ENCODE results near the gene KPNA6.
"Not testable (repeated sequence)": the region's sequence is repeated elsewhere in the genome, so short reads cannot be mapped to it uniquely, and the experiment has no call there.

Gene KPNA6

DNA sequence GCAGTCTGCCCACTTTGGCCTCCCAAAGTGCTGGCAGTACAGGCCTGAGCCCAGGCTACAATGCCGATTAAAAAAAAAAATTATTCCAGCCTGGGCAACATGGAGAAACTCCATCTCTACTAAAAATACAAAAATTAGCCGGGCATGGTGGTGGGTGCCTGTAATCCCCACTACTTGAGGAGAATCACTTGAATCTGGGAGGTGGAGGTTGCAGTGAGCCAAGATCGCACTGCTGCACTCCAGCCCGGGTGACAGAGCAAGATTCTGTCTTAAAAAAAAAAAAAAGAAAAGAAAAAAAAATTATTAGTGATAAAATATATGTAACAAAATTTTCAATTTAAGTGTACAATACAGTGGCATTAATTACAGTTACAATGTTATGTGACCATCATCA is 35.4 kb downstream of the KPNA6 start:
- DNase-seq: not testable (repeated sequence)

DNA sequence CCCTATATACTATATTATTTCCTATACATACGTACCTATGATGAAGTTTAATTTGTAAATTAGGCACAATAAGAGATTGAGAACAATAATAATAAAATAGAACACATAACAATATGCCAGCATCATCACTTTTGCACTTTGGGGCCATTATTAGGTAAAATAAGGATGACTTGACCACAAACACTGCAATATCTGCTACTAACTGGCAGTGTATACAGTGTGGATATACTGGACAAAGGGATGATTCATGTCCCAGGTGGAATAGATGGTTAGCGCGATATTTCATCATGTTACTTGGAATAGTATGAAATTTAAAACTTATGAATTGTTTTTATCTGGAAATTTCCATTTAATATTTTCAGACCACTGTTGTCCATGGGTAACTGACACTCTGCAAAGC is 36.2 kb downstream of the KPNA6 start:
- DNase-seq: no peak

DNA sequence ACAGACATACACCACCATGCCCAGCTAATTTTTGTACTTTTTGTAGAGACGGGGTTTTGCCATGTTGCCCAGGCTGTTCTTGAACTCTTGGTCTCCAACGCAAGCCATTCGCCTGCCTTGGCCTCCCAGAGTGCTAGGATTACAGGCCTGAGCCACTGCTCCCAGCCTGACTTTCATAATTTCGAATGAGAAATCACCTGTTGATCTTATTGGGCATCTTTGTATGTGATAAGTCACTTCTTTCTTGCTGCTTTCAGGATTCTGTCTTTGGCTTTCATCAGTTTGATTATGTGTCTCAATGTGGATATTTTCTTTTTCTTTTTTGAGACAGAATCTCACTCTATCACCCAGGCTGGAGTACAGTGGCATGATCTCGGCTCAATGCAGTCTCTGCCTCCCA is 39.9 kb downstream of the KPNA6 start:
- not testable (repeated sequence) for DNase-seq

DNA sequence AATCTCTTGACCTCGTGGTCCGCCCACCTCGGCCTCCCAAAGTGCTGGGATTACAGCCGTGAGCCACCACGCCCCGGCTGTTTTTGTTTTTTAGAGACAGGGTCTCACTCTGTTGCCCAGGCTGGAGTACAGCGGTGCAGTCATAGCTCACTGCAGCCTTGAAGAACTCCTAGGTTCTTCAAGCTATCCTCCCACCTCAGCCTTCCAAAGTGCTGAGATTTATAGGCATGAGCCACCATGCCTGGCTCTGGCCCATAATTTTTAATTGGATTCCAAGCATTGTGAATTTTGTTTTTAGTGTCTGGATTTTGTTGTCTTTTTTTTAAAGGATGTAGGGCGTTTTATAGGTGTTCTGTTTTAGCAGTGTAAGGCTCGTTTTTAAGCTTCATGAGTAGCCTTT is 43.0 kb downstream of the KPNA6 start:
- DNase-seq: no peak

DNA sequence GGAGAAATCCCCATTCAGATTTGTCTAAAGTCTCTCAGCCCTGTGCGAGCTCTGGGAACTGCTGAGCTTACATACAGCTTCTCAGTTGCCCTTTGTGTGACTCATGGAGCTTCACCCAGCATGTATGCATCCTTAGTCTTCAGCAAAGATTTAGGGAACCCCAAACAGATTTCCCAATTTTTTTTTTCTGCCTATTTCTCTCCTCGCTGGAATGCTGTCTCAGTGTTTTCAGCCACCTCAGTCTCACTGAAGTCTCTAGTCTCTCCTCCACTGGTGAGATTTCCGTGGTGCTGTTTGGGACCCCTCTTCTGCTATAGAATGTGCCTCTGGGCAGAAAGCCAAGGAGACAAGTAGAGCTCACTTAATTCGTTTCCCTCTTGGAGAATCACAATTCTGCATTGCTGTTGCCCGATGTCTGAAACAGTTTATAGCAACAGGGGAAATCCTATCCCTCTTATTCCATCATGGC is 43.5 kb downstream of the KPNA6 start:
- peak; percentile 54 for DNase-seq

- no peak for DNase-seq
Observed at GRCh38 chr1:32159189-32159588, 51.3 kb downstream of the KPNA6 start.

- DNase-seq: no peak
Observed at GRCh38 chr1:32163405-32163804, 55.5 kb downstream of the KPNA6 start.

GRCh38 chr1:32165633-32166032 is 57.8 kb downstream of the KPNA6 start:
- DNase-seq: not testable (repeated sequence)

GRCh38 chr1:32170991-32171390 is 63.1 kb downstream of the KPNA6 start:
- no peak for DNase-seq

DNA sequence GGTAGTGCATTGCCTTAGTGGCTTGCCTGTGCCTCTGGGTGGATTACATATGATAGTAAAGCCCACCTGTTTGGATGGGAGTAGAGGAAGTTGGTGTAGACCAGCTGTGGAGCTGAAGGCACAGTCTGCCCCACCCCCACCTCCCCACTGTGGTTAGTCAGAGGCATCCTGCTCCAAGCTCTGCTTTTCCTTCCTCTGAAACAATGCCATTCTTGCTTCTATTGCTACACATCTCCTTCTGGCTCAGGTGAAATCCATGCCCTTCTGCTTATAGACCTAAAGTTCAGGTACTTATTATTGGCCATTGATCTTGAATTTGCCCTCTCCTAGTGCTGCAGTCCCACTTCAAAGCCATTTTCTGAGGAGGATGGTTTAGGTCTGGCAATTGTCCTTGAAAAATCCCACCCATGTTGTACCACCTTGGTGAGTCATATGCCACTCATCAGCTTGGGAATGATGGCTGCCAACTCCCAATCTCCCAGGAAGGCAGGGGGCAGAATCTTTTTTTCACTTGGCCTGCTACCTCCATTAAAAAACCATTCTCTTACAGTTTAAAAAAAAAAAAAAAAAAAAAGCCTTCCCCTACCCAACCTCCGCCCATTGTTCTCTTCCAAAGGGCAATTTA is 64.9 kb downstream of the KPNA6 start:
- no peak for DNase-seq

GRCh38 chr1:32178380-32179192 is 70.7 kb downstream of the KPNA6 start:
- no peak for DNase-seq

GRCh38 chr1:32179193-32179442 is 71.3 kb downstream of the KPNA6 start:
- DNase-seq: no peak

GRCh38 chr1:32179443-32180185 is 71.8 kb downstream of the KPNA6 start, which contains the start of gene TXLNA:
TXLNA (plus strand) TSS chr1:32179675; CDS start chr1:32180346, 671 bp downstream.
- peak; percentile 89 for DNase-seq

DNA sequence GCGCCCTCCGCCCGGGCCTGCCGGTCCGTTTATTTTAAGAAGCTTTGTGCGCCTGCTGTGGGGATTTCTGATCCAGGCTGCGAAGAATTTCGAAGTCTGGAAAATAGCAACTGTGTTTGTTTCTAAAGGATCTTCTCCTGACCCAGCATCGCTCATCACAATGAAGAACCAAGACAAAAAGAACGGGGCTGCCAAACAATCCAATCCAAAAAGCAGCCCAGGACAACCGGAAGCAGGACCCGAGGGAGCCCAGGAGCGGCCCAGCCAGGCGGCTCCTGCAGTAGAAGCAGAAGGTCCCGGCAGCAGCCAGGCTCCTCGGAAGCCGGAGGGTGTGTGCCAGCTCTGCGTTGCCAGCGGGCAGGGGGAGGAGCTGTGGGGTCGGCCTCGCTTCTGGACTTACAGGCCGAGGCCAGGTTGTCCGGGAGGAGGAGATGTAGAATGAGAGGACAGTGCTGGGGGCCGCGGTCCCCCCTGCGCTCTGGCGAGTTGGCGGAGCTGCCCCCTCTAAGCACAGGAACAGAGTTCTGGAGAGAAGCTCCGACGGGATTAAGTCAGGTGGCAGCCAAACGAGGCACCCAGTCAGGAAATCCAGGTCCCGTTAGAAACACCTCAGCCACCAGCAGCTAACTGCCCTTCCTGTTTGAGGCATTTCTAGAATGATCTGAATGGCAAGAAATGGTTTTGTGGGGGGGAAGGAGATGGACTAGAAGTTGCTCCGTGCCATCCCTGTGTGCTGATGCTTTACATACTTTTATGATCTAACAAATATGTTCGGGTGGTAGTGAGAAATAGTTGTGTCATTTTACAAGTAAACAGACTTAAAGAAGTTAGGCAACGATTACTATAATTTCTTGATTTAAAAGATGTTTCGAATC is 72.6 kb downstream of the KPNA6 start:
- peak; percentile 35 for DNase-seq

DNA sequence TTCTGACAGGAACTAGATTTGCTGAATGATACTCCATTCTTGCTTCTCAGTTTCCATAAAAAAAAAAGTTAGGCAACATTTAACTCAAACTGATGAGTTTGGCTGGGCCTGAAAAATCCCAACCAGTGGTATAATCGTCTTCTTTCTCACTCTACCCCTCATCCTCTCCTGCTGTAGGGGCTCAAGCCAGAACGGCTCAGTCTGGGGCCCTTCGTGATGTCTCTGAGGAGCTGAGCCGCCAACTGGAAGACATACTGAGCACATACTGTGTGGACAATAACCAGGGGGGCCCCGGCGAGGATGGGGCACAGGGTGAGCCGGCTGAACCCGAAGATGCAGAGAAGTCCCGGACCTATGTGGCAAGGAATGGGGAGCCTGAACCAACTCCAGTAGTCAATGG is 73.2 kb downstream of the KPNA6 start:
- DNase-seq: no peak

- DNase-seq: no peak
Observed at GRCh38 chr1:32181563-32181962, 73.7 kb downstream of the KPNA6 start.

- DNase-seq: no peak
Observed at GRCh38 chr1:32182060-32182459, 74.2 kb downstream of the KPNA6 start.

- no peak for DNase-seq
Observed at GRCh38 chr1:32184650-32185049, 76.8 kb downstream of the KPNA6 start.

DNA sequence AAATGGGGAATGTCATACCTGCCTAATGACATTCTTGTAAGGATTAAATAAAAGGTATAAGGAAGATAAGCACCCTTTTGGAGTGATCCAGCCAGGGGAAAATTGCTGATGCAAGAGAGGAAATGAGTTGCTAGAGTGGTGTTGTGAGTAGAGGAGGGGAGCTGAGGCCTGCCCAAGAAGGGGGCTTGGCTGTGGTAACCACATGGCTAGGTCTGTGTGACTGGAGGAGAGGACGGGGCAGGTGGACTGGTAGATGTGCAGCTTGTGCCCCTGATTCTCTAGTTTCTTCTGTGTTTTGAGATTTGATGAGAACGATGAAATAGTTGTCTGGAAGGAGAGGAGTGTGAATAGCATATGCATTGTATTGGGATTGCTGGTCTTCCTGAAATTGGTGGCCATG is 78.2 kb downstream of the KPNA6 start:
- no peak for DNase-seq

DNA sequence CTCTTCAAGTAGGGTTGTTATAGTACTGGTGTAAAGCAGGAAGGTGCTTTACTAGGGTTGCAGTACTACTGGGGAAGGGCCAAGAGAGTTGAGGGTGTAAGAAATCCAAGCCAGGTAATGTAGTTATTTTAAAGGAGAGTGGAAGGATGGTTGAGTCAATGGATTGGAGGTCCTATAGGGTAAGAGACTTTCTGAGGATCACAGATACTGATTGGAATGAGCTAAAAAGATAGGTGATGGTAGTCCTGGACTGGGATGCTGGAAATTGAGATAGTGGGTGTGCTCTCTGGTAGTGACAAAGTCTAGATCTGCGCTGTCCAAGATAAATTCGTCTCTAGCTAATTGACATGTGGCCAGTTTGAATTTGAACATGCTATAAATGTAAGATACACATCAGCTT is 78.6 kb downstream of the KPNA6 start:
- DNase-seq: no peak

DNA sequence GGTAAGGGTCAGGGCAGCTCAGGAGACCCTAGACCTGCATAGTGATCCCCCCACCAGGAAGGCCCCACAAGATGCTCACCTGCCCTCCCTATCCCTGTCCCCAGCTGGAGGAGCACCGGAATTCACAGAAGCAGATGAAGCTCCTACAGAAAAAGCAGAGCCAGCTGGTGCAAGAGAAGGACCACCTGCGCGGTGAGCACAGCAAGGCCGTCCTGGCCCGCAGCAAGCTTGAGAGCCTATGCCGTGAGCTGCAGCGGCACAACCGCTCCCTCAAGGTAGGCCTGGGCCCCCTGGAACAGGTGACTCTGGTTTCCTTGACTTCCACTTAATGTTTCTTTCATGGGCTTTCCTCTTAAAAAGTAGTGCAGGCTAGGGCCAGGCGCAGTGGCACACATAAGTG is 80.0 kb downstream of the KPNA6 start:
- DNase-seq: no peak

DNA sequence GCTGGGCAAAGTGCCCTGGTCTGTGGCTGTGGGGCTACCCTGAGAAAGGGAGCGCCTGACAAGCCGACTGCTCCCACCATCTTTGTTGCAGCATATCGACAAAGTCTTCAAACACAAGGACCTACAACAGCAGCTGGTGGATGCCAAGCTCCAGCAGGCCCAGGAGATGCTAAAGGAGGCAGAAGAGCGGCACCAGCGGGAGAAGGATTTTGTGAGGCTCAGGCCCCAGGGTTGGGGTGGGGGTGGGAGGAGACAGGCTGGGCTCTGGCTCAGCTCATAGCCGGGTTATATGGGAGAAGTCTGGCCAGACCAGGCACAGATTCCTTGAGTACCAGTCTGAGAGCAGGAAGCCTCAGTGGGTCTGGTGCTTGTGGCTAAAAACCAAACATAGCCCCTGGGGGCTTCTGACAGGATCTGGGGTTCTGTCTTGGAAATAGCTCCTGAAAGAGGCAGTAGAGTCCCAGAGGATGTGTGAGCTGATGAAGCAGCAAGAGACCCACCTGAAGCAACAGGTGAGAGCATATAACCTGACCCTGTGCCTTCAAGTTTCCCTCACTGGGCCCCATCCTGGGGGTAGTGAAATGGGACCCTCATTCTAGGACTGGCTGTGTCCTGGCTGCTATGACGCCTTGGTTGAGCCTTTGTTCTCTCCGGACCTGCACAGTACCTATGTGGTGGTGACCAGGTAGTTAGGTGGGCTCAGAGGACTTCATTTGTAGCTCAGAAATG is 84.5 kb downstream of the KPNA6 start:
- DNase-seq: no peak

Data from DMS79 (cell line).